HepG2 (cell line): ENCODE results near the gene AUH. TPM values are rescaled to one million over a fixed set of nuclear protein-coding genes. Genes with fewer than 3 reads are reported as not detected.

Source experiments
- BRCA1 ChIP-seq: sonication (generic); formaldehyde crosslinking; IDR thresholded peaks from 2 replicates; pipeline ENCODE4 v1.4.0; 2020; ENCODE audit warnings: missing genetic modification reagents
- FOXP1 ChIP-seq, 2 experiments: fragments of 450-650 bp in 1 of 2; IDR thresholded peaks; 2 replicates each; pipeline ENCODE4 v1.6.1; 2017 to 2018; ENCODE audit warnings: antibody characterized with exemption in 1 of 2
- HCFC1 ChIP-seq: fragments of 150-350 bp; IDR thresholded peaks from 2 replicates; pipeline ENCODE4 v1.6.1; 2014; ENCODE audit warnings: low read depth, low read length
- HOXA9 ChIP-seq: sonication (generic); formaldehyde crosslinking; IDR thresholded peaks from 2 replicates; pipeline ENCODE4 v1.8.1; 2022; ENCODE audit warnings: missing genetic modification reagents, mild to moderate bottlenecking, moderate library complexity, borderline replicate concordance
- PLRG1 ChIP-seq: fragments of 450-650 bp; conservative IDR thresholded peaks from 2 replicates; pipeline ENCODE4 v1.6.1; 2016
- RBFOX2 ChIP-seq: fragments of 200-400 bp; formaldehyde crosslinking; IDR thresholded peaks from 2 replicates; pipeline ENCODE4 v1.6.1; 2017; ENCODE audit warnings: low read depth, mild to moderate bottlenecking, low read length
- RBM22 ChIP-seq: fragments of 200-400 bp; formaldehyde crosslinking; optimal IDR thresholded peaks from 2 replicates; pipeline ENCODE3; 2017; ENCODE audit warnings: mild to moderate bottlenecking, low read length, moderate library complexity
- SPEN ChIP-seq: sonication (generic); formaldehyde crosslinking; IDR thresholded peaks from 2 replicates; pipeline ENCODE4 v1.5.1; 2020; ENCODE audit warnings: low read depth, mild to moderate bottlenecking, missing genetic modification reagents
- TARDBP ChIP-seq: sonication (generic); formaldehyde crosslinking; IDR thresholded peaks from 2 replicates; pipeline ENCODE4 v1.8.0; 2022; ENCODE audit warnings: mild to moderate bottlenecking, missing genetic modification reagents
- TOPORS ChIP-seq: sonication (generic); formaldehyde crosslinking; IDR thresholded peaks from 2 replicates; pipeline ENCODE4 v1.8.0; 2023; ENCODE audit warnings: mild to moderate bottlenecking, missing genetic modification reagents
- ZNF264 ChIP-seq: sonication (generic); formaldehyde crosslinking; IDR thresholded peaks from 2 replicates; pipeline ENCODE4 v1.4.0; 2020; ENCODE audit warnings: missing genetic modification reagents
- ZNF569 ChIP-seq: sonication (generic); formaldehyde crosslinking; IDR thresholded peaks from 2 replicates; pipeline ENCODE4 v1.5.0; 2020; ENCODE audit warnings: mild to moderate bottlenecking, missing genetic modification reagents, moderate library complexity, borderline replicate concordance
- ZNF574 ChIP-seq: sonication (generic); formaldehyde crosslinking; IDR thresholded peaks from 2 replicates; pipeline ENCODE4 v1.4.0; 2020; ENCODE audit warnings: missing genetic modification reagents
- ZNF776 ChIP-seq: sonication (generic); formaldehyde crosslinking; IDR thresholded peaks from 2 replicates; pipeline ENCODE4 v1.4.0; 2020; ENCODE audit warnings: mild to moderate bottlenecking, missing genetic modification reagents
- ZNF879 ChIP-seq: sonication (generic); formaldehyde crosslinking; IDR thresholded peaks from 2 replicates; pipeline ENCODE4 v1.8.1; 2023; ENCODE audit warnings: missing genetic modification reagents
- polyA plus RNA-seq, 8 experiments: library from polyadenylated mRNA; depleted of rRNA in 3 of 8; stranded (reverse) in 7 of 8; unstranded in 1 of 8; fragments of >200 nt; fragmentation: Illumina TruSeq in 4 of 8; extraction: Trizol in 4 of 8; gene quantifications; 2 replicates each; pipeline versions ENCODE4 v1.2.1 to v1.2.3, GENCODE V29; 2011 to 2016; ENCODE audit warnings: low read depth in 4 of 8, missing spikeins in 1 of 8, mixed read lengths in 1 of 8; ENCODE audit not compliant: insufficient read depth in 1 of 8
- total RNA-seq, 5 experiments: library from RNA; depleted of rRNA; stranded (reverse); fragments of >200 nt; fragmentation: Illumina TruSeq; extraction: Trizol; gene quantifications; 2 replicates each; pipeline ENCODE4 v1.2.3, GENCODE V29; 2016; ENCODE audit warnings: low read depth in 1 of 5
- TF ChIP-seq, protein P1 (sequence below): sonication (generic); formaldehyde crosslinking; conservative IDR thresholded peaks from 2 replicates; pipeline ENCODE4 v1.4.0; 2020; ENCODE audit warnings: missing genetic modification reagents
- TF ChIP-seq, protein P2 (sequence below): sonication (generic); formaldehyde crosslinking; conservative IDR thresholded peaks from 2 replicates; pipeline ENCODE4 v1.4.0; 2020; ENCODE audit warnings: missing genetic modification reagents
- TF ChIP-seq, protein P3 (sequence below): sonication (generic); formaldehyde crosslinking; IDR thresholded peaks from 2 replicates; pipeline ENCODE4 v1.5.1; 2020; ENCODE audit warnings: mild to moderate bottlenecking, moderate library complexity, missing genetic modification reagents

Gene AUH
- total and polyA plus RNA-seq, 2 of the 13 experiments (the other 11 are each of a cell fraction or from before 2014, with no cell fraction given) = 25.8 to 31.9 TPM

GRCh38 chr9:91197232-91198181 lies 164.2 kb downstream of the AUH start (continued):
- peak; percentile 35; the same call in 1 of the 2 replicates for TF ChIP-seq RBFOX2
- TF ChIP-seq TOPORS = peak; percentile 62; the same call in 1 of the 2 replicates
- no peak for TF ChIP-seq ZNF776
- TF ChIP-seq, protein P1, sequence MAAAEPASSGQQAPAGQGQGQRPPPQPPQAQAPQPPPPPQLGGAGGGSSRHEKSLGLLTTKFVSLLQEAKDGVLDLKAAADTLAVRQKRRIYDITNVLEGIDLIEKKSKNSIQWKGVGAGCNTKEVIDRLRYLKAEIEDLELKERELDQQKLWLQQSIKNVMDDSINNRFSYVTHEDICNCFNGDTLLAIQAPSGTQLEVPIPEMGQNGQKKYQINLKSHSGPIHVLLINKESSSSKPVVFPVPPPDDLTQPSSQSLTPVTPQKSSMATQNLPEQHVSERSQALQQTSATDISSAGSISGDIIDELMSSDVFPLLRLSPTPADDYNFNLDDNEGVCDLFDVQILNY (CRISPR knock-in tag) = no peak
- peak; percentile 81 for TF ChIP-seq ZNF574 (CRISPR knock-in tag)
- TF ChIP-seq, protein P2, sequence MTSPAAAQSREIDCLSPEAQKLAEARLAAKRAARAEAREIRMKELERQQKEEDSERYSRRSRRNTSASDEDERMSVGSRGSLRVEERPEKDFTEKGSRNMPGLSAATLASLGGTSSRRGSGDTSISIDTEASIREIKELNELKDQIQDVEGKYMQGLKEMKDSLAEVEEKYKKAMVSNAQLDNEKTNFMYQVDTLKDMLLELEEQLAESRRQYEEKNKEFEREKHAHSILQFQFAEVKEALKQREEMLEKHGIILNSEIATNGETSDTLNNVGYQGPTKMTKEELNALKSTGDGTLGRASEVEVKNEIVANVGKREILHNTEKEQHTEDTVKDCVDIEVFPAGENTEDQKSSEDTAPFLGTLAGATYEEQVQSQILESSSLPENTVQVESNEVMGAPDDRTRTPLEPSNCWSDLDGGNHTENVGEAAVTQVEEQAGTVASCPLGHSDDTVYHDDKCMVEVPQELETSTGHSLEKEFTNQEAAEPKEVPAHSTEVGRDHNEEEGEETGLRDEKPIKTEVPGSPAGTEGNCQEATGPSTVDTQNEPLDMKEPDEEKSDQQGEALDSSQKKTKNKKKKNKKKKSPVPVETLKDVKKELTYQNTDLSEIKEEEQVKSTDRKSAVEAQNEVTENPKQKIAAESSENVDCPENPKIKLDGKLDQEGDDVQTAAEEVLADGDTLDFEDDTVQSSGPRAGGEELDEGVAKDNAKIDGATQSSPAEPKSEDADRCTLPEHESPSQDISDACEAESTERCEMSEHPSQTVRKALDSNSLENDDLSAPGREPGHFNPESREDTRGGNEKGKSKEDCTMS (CRISPR knock-in tag) = no peak
- TF ChIP-seq TARDBP (CRISPR knock-in tag) = peak; percentile 94
- no peak for TF ChIP-seq HCFC1
- no peak for TF ChIP-seq BRCA1 (CRISPR knock-in tag)
- TF ChIP-seq ZNF264 = peak; percentile 76
- peak; percentile 90 for TF ChIP-seq FOXP1 (IDR thresholded peaks at IDR 0.05)
- peak; percentile 100 for TF ChIP-seq FOXP1 (CRISPR knock-in tag; IDR thresholded peaks at IDR 0.05)
- peak; percentile 81 for TF ChIP-seq RBM22
- no peak for TF ChIP-seq PLRG1
- TF ChIP-seq, protein P3, sequence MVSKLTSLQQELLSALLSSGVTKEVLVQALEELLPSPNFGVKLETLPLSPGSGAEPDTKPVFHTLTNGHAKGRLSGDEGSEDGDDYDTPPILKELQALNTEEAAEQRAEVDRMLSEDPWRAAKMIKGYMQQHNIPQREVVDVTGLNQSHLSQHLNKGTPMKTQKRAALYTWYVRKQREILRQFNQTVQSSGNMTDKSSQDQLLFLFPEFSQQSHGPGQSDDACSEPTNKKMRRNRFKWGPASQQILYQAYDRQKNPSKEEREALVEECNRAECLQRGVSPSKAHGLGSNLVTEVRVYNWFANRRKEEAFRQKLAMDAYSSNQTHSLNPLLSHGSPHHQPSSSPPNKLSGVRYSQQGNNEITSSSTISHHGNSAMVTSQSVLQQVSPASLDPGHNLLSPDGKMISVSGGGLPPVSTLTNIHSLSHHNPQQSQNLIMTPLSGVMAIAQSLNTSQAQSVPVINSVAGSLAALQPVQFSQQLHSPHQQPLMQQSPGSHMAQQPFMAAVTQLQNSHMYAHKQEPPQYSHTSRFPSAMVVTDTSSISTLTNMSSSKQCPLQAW (CRISPR knock-in tag) = peak; percentile 100
- TF ChIP-seq HOXA9 = peak; percentile 76; the same call in 1 of the 2 replicates
- no peak for TF ChIP-seq ZNF879
- TF ChIP-seq SPEN (CRISPR knock-in tag) = peak; percentile 91; the same call in 1 of the 2 replicates
- no peak for TF ChIP-seq ZNF569 (CRISPR knock-in tag)
